SK-N-MC (cell line): Measurements from ENCODE around the gene TLX2.

Experiments
- EZH2 ChIP-seq: fragments of 200-600 bp; sonication (generic); IDR thresholded peaks from one replicate; pipeline ENCODE4 v1.6.1; 2017; ENCODE audit warnings: antibody characterized with exemption
- FOXP2 ChIP-seq: optimal IDR thresholded peaks from 2 replicates; pipeline ENCODE3; 2011; ENCODE audit warnings: mild to moderate bottlenecking, moderate library complexity; ENCODE audit not compliant: insufficient read depth; ENCODE audit errors: extremely low read length, control extremely low read depth
- POLR2AphosphoS5 ChIP-seq: IDR thresholded peaks from 2 replicates; pipeline ENCODE4 v1.6.1; 2012; ENCODE audit warnings: mild to moderate bottlenecking, low read depth, low read length, borderline replicate concordance

DNA sequence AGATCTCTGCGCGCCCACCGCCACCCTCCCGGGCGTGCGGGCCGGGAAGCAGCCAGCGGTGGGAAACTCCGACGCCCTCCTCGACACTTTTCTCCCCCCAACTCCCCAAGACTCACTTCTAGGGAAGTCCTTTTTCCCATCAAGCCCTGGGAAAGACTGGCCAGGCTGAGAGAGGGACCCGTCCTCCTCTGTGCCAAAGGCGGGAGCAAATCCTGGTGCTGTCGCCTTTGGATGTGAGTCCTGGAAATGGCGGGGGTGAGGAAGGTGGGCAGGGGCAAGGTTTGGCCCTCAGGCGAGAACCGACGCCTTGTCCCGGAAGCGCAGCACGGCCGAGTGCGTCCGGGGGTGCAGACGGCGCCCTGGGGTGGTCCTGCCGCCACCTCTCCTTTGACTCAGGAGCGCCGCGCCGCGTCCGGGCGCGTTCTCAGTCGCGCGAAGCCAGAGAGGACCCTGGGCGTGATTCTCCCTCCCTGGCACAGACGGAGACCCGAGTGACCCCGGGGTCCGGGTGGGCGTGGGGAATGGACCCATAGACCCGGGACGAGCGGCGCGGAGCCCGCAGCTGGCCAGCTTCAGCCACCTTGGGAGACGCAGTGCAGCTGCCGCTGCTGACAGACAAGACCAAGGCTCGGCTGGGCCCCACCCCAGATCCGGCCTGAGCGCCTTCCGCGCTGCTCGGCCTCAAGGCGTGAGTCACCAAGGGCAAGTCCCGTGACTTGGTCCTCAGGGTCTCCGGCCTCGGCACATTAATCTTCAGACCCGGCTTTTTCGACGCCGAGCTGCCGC, 11.3 kb upstream of the TLX2 start:
- TF ChIP-seq POLR2AphosphoS5: no peak
- TF ChIP-seq EZH2: no peak
- TF ChIP-seq FOXP2: no peak
